ENCODE data around the gene BMAL1. TPM values are rescaled to one million over a fixed set of nuclear protein-coding genes. Genes with fewer than 3 reads are reported as not detected.
"Not testable (repeated sequence)": the region's sequence is repeated elsewhere in the genome, so short reads cannot be mapped to it uniquely, and the experiment has no call there.

Gene BMAL1
- polyA plus RNA-seq, 4 donors = 10.6 to 13.7 (median 11.5) TPM

DNA sequence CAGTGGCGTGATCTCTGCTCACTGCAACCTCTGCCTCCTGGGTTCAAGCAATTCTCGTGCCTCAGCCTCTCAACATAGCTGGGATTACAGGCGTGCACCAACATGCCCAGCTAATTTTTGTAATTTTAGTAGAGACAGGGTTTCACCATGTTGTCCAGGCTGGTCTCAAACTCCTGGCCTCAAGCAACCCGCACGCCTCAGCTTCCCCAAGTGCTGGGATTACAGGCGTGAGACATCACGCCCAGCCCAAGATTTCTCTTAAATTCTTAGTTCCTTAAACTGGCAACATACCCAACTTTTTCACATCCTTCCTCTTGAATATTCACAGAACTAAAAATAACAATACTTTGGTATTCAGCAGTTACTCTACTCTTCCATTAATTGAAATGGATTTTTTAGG is 159.2 kb downstream of the BMAL1 start:
- DNase-seq (ENCODE audit: low read depth in 4 of 4, low spot score in 3 of 4) = not testable (repeated sequence)

Other genes starting within 250 kb of the BMAL1 start
- gene BTBD10, start 185.4 kb downstream of the BMAL1 start, polyA plus RNA-seq (ENCODE audit: insufficient read length in 4 of 4) = 10 to 100 TPM; 28.7 to 38.0 (median 33.8) TPM
- gene PTH, start 218.2 kb downstream of the BMAL1 start, polyA plus RNA-seq (ENCODE audit: insufficient read length in 4 of 4) = not detected

Data from left renal pelvis (tissue), 4 donors.